ENCODE data around the gene C3orf20. TPM values are rescaled to one million over a fixed set of nuclear protein-coding genes. Genes with fewer than 3 reads are reported as not detected.

C3orf20 gene
- total and polyA plus RNA-seq, 2 donors (not counting 1 experiment from before 2014, with no cell fraction given): 0.12 to 0.34 TPM

DNA sequence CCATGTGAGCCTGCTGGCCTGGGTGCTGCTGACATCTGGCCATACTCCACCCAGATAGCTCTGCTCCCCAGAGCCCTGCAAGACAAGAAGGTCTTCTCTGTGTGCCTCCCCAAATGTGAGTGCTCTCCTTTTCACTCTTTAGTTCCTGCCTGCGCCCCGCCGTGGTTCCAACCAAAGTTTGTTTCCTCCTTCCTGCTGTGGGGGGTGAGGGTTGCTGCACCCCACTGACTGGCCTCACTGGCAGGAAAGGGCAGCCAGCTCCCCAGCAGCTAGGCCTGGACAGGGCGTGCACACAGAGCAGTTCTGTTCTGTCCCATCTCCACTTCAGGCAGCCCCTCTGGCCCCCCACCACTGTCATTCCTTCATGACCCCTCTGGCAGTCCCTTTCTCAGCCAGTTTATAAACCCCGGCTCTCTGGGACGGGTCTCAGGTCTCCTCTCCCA is 28.8 kb upstream of the C3orf20 start:
- no peak overlapping the region for H3K4me3 Mint-ChIP-seq
- POLR2A ChIA-PET: no interaction called here
- TF ChIP-seq, protein P1, sequence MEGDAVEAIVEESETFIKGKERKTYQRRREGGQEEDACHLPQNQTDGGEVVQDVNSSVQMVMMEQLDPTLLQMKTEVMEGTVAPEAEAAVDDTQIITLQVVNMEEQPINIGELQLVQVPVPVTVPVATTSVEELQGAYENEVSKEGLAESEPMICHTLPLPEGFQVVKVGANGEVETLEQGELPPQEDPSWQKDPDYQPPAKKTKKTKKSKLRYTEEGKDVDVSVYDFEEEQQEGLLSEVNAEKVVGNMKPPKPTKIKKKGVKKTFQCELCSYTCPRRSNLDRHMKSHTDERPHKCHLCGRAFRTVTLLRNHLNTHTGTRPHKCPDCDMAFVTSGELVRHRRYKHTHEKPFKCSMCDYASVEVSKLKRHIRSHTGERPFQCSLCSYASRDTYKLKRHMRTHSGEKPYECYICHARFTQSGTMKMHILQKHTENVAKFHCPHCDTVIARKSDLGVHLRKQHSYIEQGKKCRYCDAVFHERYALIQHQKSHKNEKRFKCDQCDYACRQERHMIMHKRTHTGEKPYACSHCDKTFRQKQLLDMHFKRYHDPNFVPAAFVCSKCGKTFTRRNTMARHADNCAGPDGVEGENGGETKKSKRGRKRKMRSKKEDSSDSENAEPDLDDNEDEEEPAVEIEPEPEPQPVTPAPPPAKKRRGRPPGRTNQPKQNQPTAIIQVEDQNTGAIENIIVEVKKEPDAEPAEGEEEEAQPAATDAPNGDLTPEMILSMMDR (IDR thresholded peaks at IDR 0.05): no peak
- no peak for TF ChIP-seq EZH2 (IDR thresholded peaks at IDR 0.05; ENCODE audit: borderline replicate concordance, insufficient read depth, low read depth, low read length, poor library complexity, severe bottlenecking)
- 77% methylated on average over 3 of the region's 6 CpGs for WGBS (ENCODE audit: insufficient coverage)
- H2AFZ ChIP-seq (ENCODE audit: insufficient read depth, low read depth, low read length, poor library complexity, severe bottlenecking): no peak overlapping the region
- intact Hi-C loops (cut with micrococcal nuclease): no loop called here
- H3K79me2 ChIP-seq (ENCODE audit: control insufficient read depth, insufficient read depth, low read length): peaks cover 3% of the 10 kb centered on the region
- peaks cover 4% of the 10 kb centered on the region for H3K4me1 Mint-ChIP-seq
- DNase-seq (no peak), ATAC-seq (ENCODE audit: low read depth) (no peak)
- no peak overlapping the region for H3K27ac Mint-ChIP-seq
- H3K36me3 ChIP-seq (replicated peaks in 1 of 2; ENCODE audit: control extremely low read depth in 1 of 2, control insufficient read depth in 1 of 2, extremely low read depth in 1 of 2, insufficient read depth in 2 of 2, low read length in 1 of 2): no peaks in the 10 kb centered on the region
- no peak overlapping the region for H3K9ac ChIP-seq (ENCODE audit: low read length)
- H3K9me3 ChIP-seq (ENCODE audit: control extremely low read depth in 1 of 3, control insufficient read depth in 2 of 3, insufficient read depth in 1 of 3, low read length in 2 of 3): no peaks in the 10 kb centered on the region
- peaks cover 8% of the 10 kb centered on the region for H3K27me3 Mint-ChIP-seq
- peaks cover 8 to 11% of the 10 kb centered on the region in 2 donors for H3K4me1 ChIP-seq (ENCODE audit: control insufficient read depth in 2 of 2, insufficient read depth in 2 of 2, low read length in 2 of 2)
- no peak overlapping the region for H3K4me2 ChIP-seq (replicated peaks; ENCODE audit: low read depth, low read length, poor library complexity, severe bottlenecking)
- H3K4me3 ChIP-seq (ENCODE audit: control extremely low read depth in 1 of 5, extremely low read depth in 1 of 5, insufficient read depth in 1 of 5, low read depth in 2 of 5, low read length in 4 of 5): no peak overlapping the region
- no peaks in the 10 kb centered on the region for H4K20me1 ChIP-seq (ENCODE audit: control insufficient read depth, insufficient read depth, low read length, poor library complexity, severe bottlenecking)
- H3K9me3 Mint-ChIP-seq (ENCODE audit: insufficient read depth): no peaks in the 10 kb centered on the region
- no peak overlapping the region for H3K27ac ChIP-seq (ENCODE audit: low read length in 2 of 2)
- peaks cover 0 to 10% (median 0%) of the 10 kb centered on the region in 4 experiments for H3K27me3 ChIP-seq (replicated peaks in 1 of 4; ENCODE audit: control extremely low read depth in 1 of 4, control insufficient read depth in 3 of 4, insufficient read depth in 4 of 4, low read length in 3 of 4)
- CTCF ChIA-PET: no interaction called here

DNA sequence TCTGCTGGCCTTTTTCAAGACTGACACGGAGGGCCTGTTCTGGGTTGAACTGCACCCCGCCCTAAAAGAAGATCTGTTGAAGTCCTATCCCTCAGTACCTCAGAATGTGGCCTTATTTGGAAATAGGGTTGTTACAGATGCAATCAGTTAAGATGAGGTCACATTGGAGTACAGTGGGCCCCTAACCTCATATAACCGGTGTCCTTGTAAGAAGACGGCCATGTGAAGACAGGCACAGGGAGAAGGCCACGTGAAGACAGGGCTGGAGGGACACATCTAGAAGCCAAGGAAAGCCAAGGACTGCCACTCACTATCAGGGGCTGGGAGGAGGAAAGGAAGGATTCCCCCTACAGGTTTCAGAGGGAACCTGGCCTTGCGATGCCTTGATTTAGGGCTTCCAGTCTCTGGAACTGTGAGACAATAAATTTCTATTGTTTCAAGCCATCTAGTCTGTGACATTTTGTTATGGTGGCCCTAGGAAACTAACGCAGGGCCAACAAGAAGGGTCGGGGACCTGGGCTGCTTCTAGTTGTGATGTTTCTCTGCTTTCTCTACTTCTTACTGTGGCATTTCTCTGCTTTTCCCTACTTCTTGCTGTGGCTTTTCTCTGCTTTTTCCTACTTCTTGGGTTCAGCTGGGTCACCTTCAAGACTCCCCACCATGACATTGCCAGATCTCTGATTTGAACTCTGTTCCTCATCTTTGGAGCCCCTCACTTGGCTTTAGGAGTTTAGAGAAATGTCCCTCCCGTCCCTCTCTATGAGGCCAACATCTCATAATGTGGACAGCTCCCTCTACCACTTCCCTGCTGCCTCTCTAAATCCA is 28.1 kb upstream of the C3orf20 start:
- ATAC-seq (ENCODE audit: low read depth): no peak
- no peaks in the 10 kb centered on the region for H4K20me1 ChIP-seq (ENCODE audit: control insufficient read depth, insufficient read depth, low read length, poor library complexity, severe bottlenecking)
- Mint-ChIP-seq H3K27me3 (peaks cover 7% of the 10 kb centered on the region), H3K4me1 (peaks cover 9% of the 10 kb centered on the region), H3K27ac (no peak overlapping the region), H3K9me3 (ENCODE audit: insufficient read depth) (no peaks in the 10 kb centered on the region), H3K4me3 (no peak overlapping the region)
- ChIA-PET CTCF (no interaction called here), POLR2A (interaction anchor here (0.5 kb wide), 1 partner anchor 181 kb away, joined by 5 read pairs; no protein-coding TSS in a partner anchor)
- H3K9me3 ChIP-seq (ENCODE audit: control extremely low read depth in 1 of 3, control insufficient read depth in 2 of 3, insufficient read depth in 1 of 3, low read length in 2 of 3): no peaks in the 10 kb centered on the region
- H3K4me1 ChIP-seq (ENCODE audit: control insufficient read depth in 2 of 2, insufficient read depth in 2 of 2, low read length in 2 of 2): peaks cover 8 to 11% of the 10 kb centered on the region in 2 donors
- H3K4me2 ChIP-seq (replicated peaks; ENCODE audit: low read depth, low read length, poor library complexity, severe bottlenecking): no peak overlapping the region
- H3K27me3 ChIP-seq (replicated peaks in 1 of 4; ENCODE audit: control extremely low read depth in 1 of 4, control insufficient read depth in 3 of 4, insufficient read depth in 4 of 4, low read length in 3 of 4): peaks cover 0 to 7% (median 0%) of the 10 kb centered on the region in 4 experiments
- H3K79me2 ChIP-seq (ENCODE audit: control insufficient read depth, insufficient read depth, low read length): peaks cover 6% of the 10 kb centered on the region
- intact Hi-C loops (cut with micrococcal nuclease): no loop called here
- TF ChIP-seq, protein P1 (IDR thresholded peaks at IDR 0.05): no peak
- no peak for TF ChIP-seq EZH2 (IDR thresholded peaks at IDR 0.05; ENCODE audit: borderline replicate concordance, insufficient read depth, low read depth, low read length, poor library complexity, severe bottlenecking)
- no peak overlapping the region for H3K27ac ChIP-seq (ENCODE audit: low read length in 2 of 2)
- WGBS (ENCODE audit: insufficient coverage): 100% methylated on average over 4 of the region's 9 CpGs
- H3K9ac ChIP-seq (ENCODE audit: low read length): no peak overlapping the region
- DNase-seq: no peak
- no peaks in the 10 kb centered on the region for H3K36me3 ChIP-seq (replicated peaks in 1 of 2; ENCODE audit: control extremely low read depth in 1 of 2, control insufficient read depth in 1 of 2, extremely low read depth in 1 of 2, insufficient read depth in 2 of 2, low read length in 1 of 2)
- no peak overlapping the region for H2AFZ ChIP-seq (ENCODE audit: insufficient read depth, low read depth, low read length, poor library complexity, severe bottlenecking)
- no peak overlapping the region for H3K4me3 ChIP-seq (ENCODE audit: control extremely low read depth in 1 of 5, extremely low read depth in 1 of 5, insufficient read depth in 1 of 5, low read depth in 2 of 5, low read length in 4 of 5)
